HCT116 (cell line): ENCODE data around the gene MRPL36.

ENCODE experiments used
- EZH2phosphoT487 ChIP-seq: fragments of 200-600 bp; IDR thresholded peaks from 2 replicates; pipeline ENCODE4 v1.6.1; 2018; ENCODE audit warnings: antibody characterized with exemption, borderline replicate concordance
- JUND ChIP-seq: IDR thresholded peaks from 2 replicates; pipeline ENCODE4 v1.6.1; 2012
- POLR2A ChIP-seq: IDR thresholded peaks from 2 replicates; pipeline ENCODE4 v1.7.0; 2011; ENCODE audit warnings: borderline replicate concordance; ENCODE audit not compliant: insufficient read depth, insufficient read length; ENCODE audit errors: extremely low read depth
- POLR2AphosphoS5 ChIP-seq: IDR thresholded peaks from 2 replicates; pipeline ENCODE4 v1.6.1; 2011; ENCODE audit warnings: mild to moderate bottlenecking, low read depth, low read length, moderate library complexity
- RAD21 ChIP-seq: IDR thresholded peaks from 2 replicates; pipeline ENCODE4 v1.6.1; 2012; ENCODE audit warnings: low read depth, mild to moderate bottlenecking
- REST ChIP-seq: IDR thresholded peaks from 2 replicates; pipeline ENCODE4 v1.6.1; 2012; ENCODE audit warnings: low read depth
- ZNF274 ChIP-seq: fragments of 200-500 bp; sonication (Bioruptor generic); IDR thresholded peaks from 2 replicates; pipeline ENCODE4 v1.6.1; 2014; ENCODE audit warnings: mild to moderate bottlenecking, low read depth, low read length, inconsistent platforms
- TF ChIP-seq, protein P1 (sequence below), 3 experiments: fragments of 200-600 bp in 1 of 3; sonication (generic) in 1 of 3; IDR thresholded peaks in 2 of 3; conservative IDR thresholded peaks in 1 of 3; 2 replicates each; pipeline ENCODE4 v1.5.1; 2012 to 2017; ENCODE audit warnings: low read depth in 2 of 3, low read length in 2 of 3, antibody characterized with exemption in 1 of 3, borderline replicate concordance in 1 of 3, control low read depth in 1 of 3, mild to moderate bottlenecking in 1 of 3, mixed read lengths in 1 of 3, mixed run types in 1 of 3, moderate library complexity in 1 of 3; ENCODE audit not compliant: insufficient read depth in 1 of 3

- TF ChIP-seq, protein P1, sequence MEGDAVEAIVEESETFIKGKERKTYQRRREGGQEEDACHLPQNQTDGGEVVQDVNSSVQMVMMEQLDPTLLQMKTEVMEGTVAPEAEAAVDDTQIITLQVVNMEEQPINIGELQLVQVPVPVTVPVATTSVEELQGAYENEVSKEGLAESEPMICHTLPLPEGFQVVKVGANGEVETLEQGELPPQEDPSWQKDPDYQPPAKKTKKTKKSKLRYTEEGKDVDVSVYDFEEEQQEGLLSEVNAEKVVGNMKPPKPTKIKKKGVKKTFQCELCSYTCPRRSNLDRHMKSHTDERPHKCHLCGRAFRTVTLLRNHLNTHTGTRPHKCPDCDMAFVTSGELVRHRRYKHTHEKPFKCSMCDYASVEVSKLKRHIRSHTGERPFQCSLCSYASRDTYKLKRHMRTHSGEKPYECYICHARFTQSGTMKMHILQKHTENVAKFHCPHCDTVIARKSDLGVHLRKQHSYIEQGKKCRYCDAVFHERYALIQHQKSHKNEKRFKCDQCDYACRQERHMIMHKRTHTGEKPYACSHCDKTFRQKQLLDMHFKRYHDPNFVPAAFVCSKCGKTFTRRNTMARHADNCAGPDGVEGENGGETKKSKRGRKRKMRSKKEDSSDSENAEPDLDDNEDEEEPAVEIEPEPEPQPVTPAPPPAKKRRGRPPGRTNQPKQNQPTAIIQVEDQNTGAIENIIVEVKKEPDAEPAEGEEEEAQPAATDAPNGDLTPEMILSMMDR (IDR thresholded peaks at IDR 0.05 in 2 of 3, conservative IDR thresholded peaks at IDR 0.05 in 1 of 3; ENCODE audit: borderline replicate concordance in 1 of 3, insufficient read depth in 1 of 3, low read depth in 2 of 3, low read length in 2 of 3) = no peak
- TF ChIP-seq REST (no peak), POLR2A (no peak), POLR2AphosphoS5 (no peak), ZNF274 (no peak), RAD21 (no peak), JUND (no peak), EZH2phosphoT487 (no peak)
Measured at GRCh38 chr5:1769017-1769640, 30.5 kb downstream of the MRPL36 start.
